ENCODE data around the gene DDR2.

Gene DDR2

DNA sequence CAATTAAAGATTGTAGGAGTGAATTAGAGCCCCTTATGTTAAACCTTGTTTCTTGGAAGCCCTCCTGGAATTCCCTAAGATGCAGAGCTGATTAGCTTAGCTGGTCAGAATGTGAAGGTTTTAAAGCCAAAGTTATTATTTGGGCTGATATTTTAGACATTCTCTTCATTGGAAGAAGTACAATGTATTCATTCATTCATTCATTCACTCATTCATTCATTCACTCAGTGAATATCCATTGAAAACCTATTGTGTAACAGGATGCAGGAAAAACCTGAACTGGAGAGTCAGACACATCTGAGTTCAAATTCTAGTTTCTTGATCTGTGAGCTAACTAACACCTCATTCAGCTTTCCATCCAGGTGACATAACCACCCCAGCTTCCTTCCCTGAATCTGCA lies 29.7 kb downstream of the DDR2 start:
- no peak overlapping the region for H3K4me3 ChIP-seq (ENCODE audit: low read length)
- TF ChIP-seq, protein P1, sequence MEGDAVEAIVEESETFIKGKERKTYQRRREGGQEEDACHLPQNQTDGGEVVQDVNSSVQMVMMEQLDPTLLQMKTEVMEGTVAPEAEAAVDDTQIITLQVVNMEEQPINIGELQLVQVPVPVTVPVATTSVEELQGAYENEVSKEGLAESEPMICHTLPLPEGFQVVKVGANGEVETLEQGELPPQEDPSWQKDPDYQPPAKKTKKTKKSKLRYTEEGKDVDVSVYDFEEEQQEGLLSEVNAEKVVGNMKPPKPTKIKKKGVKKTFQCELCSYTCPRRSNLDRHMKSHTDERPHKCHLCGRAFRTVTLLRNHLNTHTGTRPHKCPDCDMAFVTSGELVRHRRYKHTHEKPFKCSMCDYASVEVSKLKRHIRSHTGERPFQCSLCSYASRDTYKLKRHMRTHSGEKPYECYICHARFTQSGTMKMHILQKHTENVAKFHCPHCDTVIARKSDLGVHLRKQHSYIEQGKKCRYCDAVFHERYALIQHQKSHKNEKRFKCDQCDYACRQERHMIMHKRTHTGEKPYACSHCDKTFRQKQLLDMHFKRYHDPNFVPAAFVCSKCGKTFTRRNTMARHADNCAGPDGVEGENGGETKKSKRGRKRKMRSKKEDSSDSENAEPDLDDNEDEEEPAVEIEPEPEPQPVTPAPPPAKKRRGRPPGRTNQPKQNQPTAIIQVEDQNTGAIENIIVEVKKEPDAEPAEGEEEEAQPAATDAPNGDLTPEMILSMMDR (IDR thresholded peaks at IDR 0.05; ENCODE audit: insufficient read depth, low read depth, low read length, missing control alignments): no peak
- no peak for DNase-seq (ENCODE audit: low read depth)

DNA sequence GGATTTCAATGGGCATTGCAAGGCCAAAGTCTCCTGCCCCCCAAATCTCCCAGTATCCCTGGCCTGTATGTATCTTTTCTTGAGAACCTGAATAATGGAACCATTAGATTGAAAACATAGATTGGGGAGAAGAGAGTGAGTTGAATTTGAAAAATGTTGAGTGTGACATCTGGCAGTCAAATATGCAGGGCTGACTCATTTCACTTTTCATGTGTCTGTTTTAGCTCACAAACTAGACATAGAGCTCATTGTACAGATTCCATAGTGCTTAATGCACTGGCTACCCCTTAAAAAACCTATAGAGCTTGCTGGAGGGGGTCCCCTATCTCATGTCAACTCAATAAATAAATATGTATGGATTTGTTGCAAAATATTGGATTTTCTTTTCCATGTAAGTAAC lies 30.8 kb downstream of the DDR2 start:
- TF ChIP-seq, protein P1 (IDR thresholded peaks at IDR 0.05; ENCODE audit: insufficient read depth, low read depth, low read length, missing control alignments): no peak
- peak; percentile 40 for DNase-seq (ENCODE audit: low read depth)
- H3K4me3 ChIP-seq (ENCODE audit: low read length): no peak overlapping the region

DNA sequence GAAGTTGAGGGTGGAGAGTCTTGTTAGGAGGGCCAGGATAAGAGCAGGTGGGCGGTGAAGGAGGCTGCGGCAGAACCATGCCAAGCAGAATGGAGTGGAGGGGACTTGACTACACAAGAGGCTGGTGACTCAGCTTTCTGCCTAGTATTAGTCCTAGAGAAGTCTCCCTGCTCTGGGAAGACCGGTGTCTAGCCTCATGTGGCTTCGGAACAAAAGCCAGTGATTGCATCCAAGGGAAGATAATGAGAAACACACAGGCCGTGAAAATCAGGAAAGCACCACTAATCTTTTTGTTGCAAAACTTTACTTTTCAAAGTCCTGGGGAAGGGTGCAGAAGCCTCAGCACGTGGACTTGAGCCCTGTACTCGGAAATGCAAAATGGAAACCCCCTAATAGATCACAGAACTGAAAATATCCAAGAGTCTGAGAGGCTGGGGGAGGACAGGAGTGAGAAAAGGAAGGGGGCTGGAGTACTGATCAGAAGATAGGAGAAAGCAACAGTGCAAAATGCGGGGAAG lies 31.4 kb downstream of the DDR2 start:
- DNase-seq (ENCODE audit: low read depth): peak; percentile 53
- no peak overlapping the region for H3K4me3 ChIP-seq (ENCODE audit: low read length)

DNA sequence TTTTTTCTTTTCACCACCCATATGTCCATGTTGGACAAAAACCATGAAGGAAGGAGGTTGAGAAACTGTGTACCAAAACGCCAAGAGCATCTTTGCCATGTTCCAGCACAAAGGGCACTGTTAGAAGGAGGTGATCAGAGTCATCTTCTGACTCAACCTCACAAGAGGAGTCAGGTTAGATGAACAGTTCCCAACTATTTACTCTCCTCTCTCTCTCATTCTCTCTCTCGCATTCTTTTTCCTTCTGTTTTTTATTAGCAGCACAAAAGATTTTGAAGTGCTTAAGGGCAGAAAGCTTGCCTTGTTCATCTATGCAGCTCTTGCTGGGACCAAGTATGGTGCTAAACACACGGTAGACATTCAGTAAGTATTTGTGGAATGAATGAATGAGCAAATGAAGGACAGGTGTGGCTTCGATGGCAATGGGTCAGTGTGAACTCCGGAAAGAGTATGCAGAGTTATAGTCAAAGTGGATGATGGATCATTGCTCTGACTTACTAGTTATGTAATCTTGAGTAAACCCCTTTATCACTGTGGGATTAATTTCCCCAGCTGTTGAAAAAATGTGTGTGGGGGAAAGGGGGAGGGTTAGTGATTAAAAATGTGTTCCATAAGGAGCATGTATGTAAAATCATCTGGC lies 33.9 kb downstream of the DDR2 start:
- DNase-seq (ENCODE audit: low read depth): no peak
- TF ChIP-seq, protein P1 (IDR thresholded peaks at IDR 0.05; ENCODE audit: insufficient read depth, low read depth, low read length, missing control alignments): no peak
- H3K4me3 ChIP-seq (ENCODE audit: low read length): no peak overlapping the region

More for the DNA sequence above, 31.4 kb downstream of the DDR2 start:
- TF ChIP-seq, protein P1 (IDR thresholded peaks at IDR 0.05; ENCODE audit: insufficient read depth, low read depth, low read length, missing control alignments): no peak

DNA sequence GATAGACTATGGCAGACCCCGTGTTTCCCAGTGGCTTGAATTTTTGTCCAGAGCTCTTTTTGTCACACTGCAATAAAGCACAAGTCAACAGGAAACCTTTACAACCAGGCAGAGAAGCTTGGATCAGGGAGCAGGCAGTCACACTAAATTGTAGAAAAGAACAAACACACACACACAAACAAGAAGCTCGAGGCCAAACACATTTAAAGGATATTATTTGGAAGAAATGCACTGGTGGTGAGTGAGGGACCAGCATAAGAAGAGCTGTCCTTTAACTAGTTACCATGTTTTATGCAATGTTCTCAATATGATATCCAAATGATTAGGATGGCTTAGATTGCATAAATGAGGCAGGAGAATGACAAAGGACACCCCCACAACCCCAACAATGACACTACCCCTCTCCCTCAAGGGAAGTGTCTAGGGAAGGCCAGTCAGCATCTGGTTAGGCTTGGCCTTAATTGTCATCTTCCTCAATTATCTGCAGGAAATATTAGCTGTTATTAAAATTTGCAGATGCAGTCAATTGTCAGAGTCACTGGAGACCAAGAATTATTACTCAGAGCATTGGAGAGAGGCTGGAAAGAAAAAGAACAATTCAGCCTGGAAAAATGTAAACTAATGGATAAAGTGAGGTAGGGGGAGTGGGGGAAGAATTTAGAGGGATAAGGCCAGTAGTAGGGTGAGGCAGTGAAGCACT lies 35.3 kb downstream of the DDR2 start:
- DNase-seq (ENCODE audit: low read depth): no peak
- TF ChIP-seq, protein P1 (IDR thresholded peaks at IDR 0.05; ENCODE audit: insufficient read depth, low read depth, low read length, missing control alignments): no peak
- H3K4me3 ChIP-seq (ENCODE audit: low read length): no peak overlapping the region

DNA sequence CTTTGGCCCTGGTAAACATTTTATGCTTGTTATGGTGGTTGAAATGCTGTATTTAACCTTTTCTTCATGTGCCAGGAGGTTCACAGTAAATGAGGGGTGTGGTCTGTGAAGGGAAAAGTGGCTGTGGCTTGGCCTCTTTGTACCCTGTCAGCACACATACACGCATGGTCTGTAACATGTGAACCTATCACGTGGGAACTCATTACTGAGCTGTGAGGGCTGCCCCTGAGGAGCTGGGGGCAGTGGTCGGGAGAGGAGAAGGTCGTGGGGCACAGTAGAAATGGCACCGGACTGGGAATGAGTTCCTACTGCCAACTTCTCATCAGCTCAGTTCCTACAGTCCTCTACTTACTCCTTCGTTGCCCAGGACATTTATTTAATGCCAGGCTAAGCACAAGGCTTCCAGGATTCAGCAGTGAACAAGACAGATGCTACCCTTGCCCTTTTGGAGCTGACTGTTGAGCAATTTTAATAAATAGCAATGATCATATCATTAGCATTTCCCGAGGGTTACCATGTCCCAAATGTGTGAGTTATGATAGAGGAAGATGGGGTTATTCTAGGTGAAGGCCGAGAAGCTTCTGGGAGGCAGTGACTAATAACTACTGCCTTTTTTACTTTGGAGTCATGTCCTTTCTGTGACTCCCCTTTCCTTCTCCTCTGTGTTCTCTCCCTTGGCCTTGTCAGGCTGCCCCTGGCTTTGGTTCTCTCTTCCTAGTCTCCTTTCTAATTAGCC lies 38.8 kb downstream of the DDR2 start:
- DNase-seq (ENCODE audit: low read depth): peak; percentile 21
- H3K4me3 ChIP-seq (ENCODE audit: low read length): no peak overlapping the region
- TF ChIP-seq, protein P1 (IDR thresholded peaks at IDR 0.05; ENCODE audit: insufficient read depth, low read depth, low read length, missing control alignments): no peak

Measured in epithelial cell of esophagus (primary cell).